H4 (cell line): ENCODE results near the gene TMEM163. TPM values are rescaled to one million over a fixed set of nuclear protein-coding genes. Genes with fewer than 3 reads are reported as not detected.

Experiments
- DNase-seq: peaks from one replicate; pipeline ENCODE4 v3.0.0-alpha.2; 2015; ENCODE audit warnings: low spot score
- total RNA-seq: library from RNA; depleted of rRNA; stranded (reverse); fragments of >200 nt; shearing (Covaris generic); gene quantifications from 2 replicates; pipeline ENCODE4 v1.2.3, GENCODE V29; 2014; rRNA removed

Gene TMEM163
- total RNA-seq, 1 experiment from 2014 or later, result not detected

GRCh38 chr2:134411279-134411827, 307.4 kb downstream of the TMEM163 start:
- no peak for DNase-seq

GRCh38 chr2:134410831-134411231, 308.0 kb downstream of the TMEM163 start:
- DNase-seq, result no peak

GRCh38 chr2:134410006-134410405, 308.8 kb downstream of the TMEM163 start:
- peak; percentile 35 for DNase-seq

GRCh38 chr2:134408791-134409190, 310.0 kb downstream of the TMEM163 start:
- no peak for DNase-seq

- DNase-seq, result peak; percentile 23
Measured at GRCh38 chr2:134408386-134408785, 310.4 kb downstream of the TMEM163 start.

- DNase-seq, result no peak
Measured at GRCh38 chr2:134407154-134407890, 311.5 kb downstream of the TMEM163 start.

GRCh38 chr2:134406736-134407135, 312.1 kb downstream of the TMEM163 start:
- DNase-seq, result no peak

- DNase-seq, result no peak
Measured at GRCh38 chr2:134406311-134406710, 312.5 kb downstream of the TMEM163 start.

Other genes with a start within 250 kb of the TMEM163 start
- not detected in 2 replicates for gene ACMSD, start 119.6 kb upstream of the TMEM163 start, total RNA-seq
- 10.1 and 10.8 TPM in 2 replicates for gene CCNT2, start 199.8 kb upstream of the TMEM163 start, total RNA-seq